C4-2B (cell line): ENCODE results near the gene EHD1.

Experiments
- H3K27ac ChIP-seq: fragments of 450-650 bp; 2 replicates; pipeline ENCODE4 v1.5.1; 2017
- CTCF ChIP-seq: fragments of 450-650 bp; conservative IDR thresholded peaks from 2 replicates; pipeline ENCODE4 v1.5.1; 2017; ENCODE audit warnings: mild to moderate bottlenecking
- ZFX ChIP-seq: fragments of 450-650 bp; IDR thresholded peaks from 2 replicates; pipeline ENCODE4 v1.6.1; 2017

The EHD1 gene

GRCh38 chr11:64864473-64865285 is 13.7 kb downstream of the EHD1 start:
- H3K27ac ChIP-seq = no peak overlapping the region
- TF ChIP-seq ZFX (no peak), CTCF (no peak)

GRCh38 chr11:64864135-64864472 is 14.3 kb downstream of the EHD1 start:
- TF ChIP-seq ZFX (no peak), CTCF (no peak)
- H3K27ac ChIP-seq = no peak overlapping the region

GRCh38 chr11:64863391-64864060 is 14.9 kb downstream of the EHD1 start:
- TF ChIP-seq CTCF = no peak
- TF ChIP-seq ZFX = no peak
- no peak overlapping the region for H3K27ac ChIP-seq

GRCh38 chr11:64862987-64863390 is 15.4 kb downstream of the EHD1 start:
- no peak overlapping the region for H3K27ac ChIP-seq
- TF ChIP-seq ZFX (no peak), CTCF (no peak)

GRCh38 chr11:64861227-64861975 is 17.0 kb downstream of the EHD1 start:
- H3K27ac ChIP-seq = no peak overlapping the region
- TF ChIP-seq ZFX = no peak
- no peak for TF ChIP-seq CTCF

- H3K27ac ChIP-seq = no peak overlapping the region
- no peak for TF ChIP-seq ZFX
- TF ChIP-seq CTCF = no peak
Observed at GRCh38 chr11:64859542-64860414, 18.6 kb downstream of the EHD1 start.
